HepG2 (cell line): ENCODE data around the gene ZNRD2. TPM values are rescaled to one million over a fixed set of nuclear protein-coding genes. Genes with fewer than 3 reads are reported as not detected.

Source experiments
- ATF4 ChIP-seq, 2 experiments: fragments of 450-650 bp in 1 of 2; sonication (generic) in 1 of 2; formaldehyde crosslinking; IDR thresholded peaks; 2 replicates each; pipeline versions ENCODE4 v1.5.0 to v1.8.0; 2020 to 2022; ENCODE audit warnings: mild to moderate bottlenecking in 1 of 2, missing genetic modification reagents in 1 of 2
- BORCS8-MEF2B ChIP-seq: sonication (generic); formaldehyde crosslinking; IDR thresholded peaks from 2 replicates; pipeline ENCODE4 v1.8.0; 2022; ENCODE audit warnings: mild to moderate bottlenecking, missing genetic modification reagents
- CREM ChIP-seq, 2 experiments: sonication (generic) in 1 of 2; formaldehyde crosslinking in 1 of 2; IDR thresholded peaks; 2 replicates each; pipeline versions ENCODE4 v1.4.0 to v1.6.1; 2016 to 2020; ENCODE audit warnings: antibody characterized with exemption in 1 of 2, mild to moderate bottlenecking in 1 of 2, missing genetic modification reagents in 1 of 2
- FOXJ3 ChIP-seq: sonication (generic); formaldehyde crosslinking; IDR thresholded peaks from 2 replicates; pipeline ENCODE4 v1.4.0; 2020; ENCODE audit warnings: missing genetic modification reagents, mild to moderate bottlenecking, borderline replicate concordance
- HNRNPUL1 ChIP-seq: fragments of 200-400 bp; formaldehyde crosslinking; IDR thresholded peaks from 2 replicates; pipeline ENCODE4 v1.6.1; 2017; ENCODE audit warnings: low read depth, mild to moderate bottlenecking, low read length, moderate library complexity
- IKZF4 ChIP-seq: sonication (generic); formaldehyde crosslinking; IDR thresholded peaks from 2 replicates; pipeline ENCODE4 v1.5.1; 2020; ENCODE audit warnings: borderline replicate concordance, mild to moderate bottlenecking, low read depth, missing genetic modification reagents; ENCODE audit errors: not compliant biosample characterization
- KAT2B ChIP-seq: fragments of 150-350 bp; IDR thresholded peaks from 2 replicates; pipeline ENCODE4 v1.6.1; 2014; ENCODE audit warnings: low read depth, low read length, borderline replicate concordance
- LCORL ChIP-seq, 2 experiments: fragments of 450-650 bp in 1 of 2; sonication (generic) in 1 of 2; formaldehyde crosslinking in 1 of 2; IDR thresholded peaks; 2 replicates each; pipeline versions ENCODE4 v1.5.0 to v1.6.1; 2017 to 2020; ENCODE audit warnings: antibody characterized with exemption in 1 of 2, missing genetic modification reagents in 1 of 2
- MTF2 ChIP-seq: sonication (generic); formaldehyde crosslinking; IDR thresholded peaks from 2 replicates; pipeline ENCODE4 v1.5.0; 2020; ENCODE audit warnings: missing genetic modification reagents, borderline replicate concordance
- MXD1 ChIP-seq: sonication (generic); formaldehyde crosslinking; IDR thresholded peaks from 2 replicates; pipeline ENCODE4 v1.4.0; 2020; ENCODE audit warnings: mild to moderate bottlenecking, missing genetic modification reagents
- PCBP2 ChIP-seq: fragments of 200-400 bp; formaldehyde crosslinking; optimal IDR thresholded peaks from 2 replicates; pipeline ENCODE3; 2018; ENCODE audit warnings: low read length, low read depth; ENCODE audit not compliant: poor library complexity, severe bottlenecking
- REPIN1 ChIP-seq: sonication (generic); formaldehyde crosslinking; IDR thresholded peaks from 2 replicates; pipeline ENCODE4 v1.8.0; 2022; ENCODE audit warnings: missing genetic modification reagents, low read depth, mild to moderate bottlenecking, borderline replicate concordance
- RFX5 ChIP-seq: IDR thresholded peaks from 2 replicates; pipeline ENCODE4 v1.6.1; 2011; ENCODE audit warnings: low read depth, low read length, improper control_type of control experiment
- SNAI1 ChIP-seq: sonication (generic); formaldehyde crosslinking; IDR thresholded peaks from 2 replicates; pipeline ENCODE4 v1.5.0; 2020; ENCODE audit warnings: mild to moderate bottlenecking, missing genetic modification reagents, borderline replicate concordance
- SYNCRIP ChIP-seq: fragments of 200-400 bp; formaldehyde crosslinking; IDR thresholded peaks from 2 replicates; pipeline ENCODE4 v1.6.1; 2018; ENCODE audit warnings: mild to moderate bottlenecking, low read depth, low read length; ENCODE audit not compliant: insufficient read depth
- TFDP2 ChIP-seq: sonication (generic); formaldehyde crosslinking; IDR thresholded peaks from 2 replicates; pipeline ENCODE4 v1.4.0; 2020; ENCODE audit warnings: missing genetic modification reagents
- ZBTB43 ChIP-seq: sonication (generic); formaldehyde crosslinking; conservative IDR thresholded peaks from 2 replicates; pipeline ENCODE4 v1.4.0; 2020; ENCODE audit warnings: missing genetic modification reagents
- ZFYVE20 ChIP-seq: sonication (generic); formaldehyde crosslinking; IDR thresholded peaks from 2 replicates; pipeline ENCODE4 v1.8.0; 2023; ENCODE audit warnings: low read depth, mild to moderate bottlenecking, moderate library complexity, missing genetic modification reagents, borderline replicate concordance
- ZNF138 ChIP-seq: sonication (generic); formaldehyde crosslinking; IDR thresholded peaks from 2 replicates; pipeline ENCODE4 v1.5.0; 2020; ENCODE audit warnings: mild to moderate bottlenecking, low read depth, missing genetic modification reagents
- ZNF225 ChIP-seq: sonication (generic); formaldehyde crosslinking; IDR thresholded peaks from 2 replicates; pipeline ENCODE4 v1.4.0; 2020; ENCODE audit warnings: mild to moderate bottlenecking, missing genetic modification reagents
- ZNF264 ChIP-seq: sonication (generic); formaldehyde crosslinking; IDR thresholded peaks from 2 replicates; pipeline ENCODE4 v1.4.0; 2020; ENCODE audit warnings: missing genetic modification reagents
- ZNF615 ChIP-seq: sonication (generic); formaldehyde crosslinking; IDR thresholded peaks from 2 replicates; pipeline ENCODE4 v1.5.0; 2020; ENCODE audit warnings: mild to moderate bottlenecking, missing genetic modification reagents, borderline replicate concordance
- ZNF616 ChIP-seq: sonication (generic); formaldehyde crosslinking; IDR thresholded peaks from 2 replicates; pipeline ENCODE4 v1.5.0; 2020; ENCODE audit warnings: low read depth, mild to moderate bottlenecking, missing genetic modification reagents
- ZNF629 ChIP-seq: sonication (generic); formaldehyde crosslinking; conservative IDR thresholded peaks from 2 replicates; pipeline ENCODE4 v1.5.0; 2020; ENCODE audit warnings: missing genetic modification reagents
- ZSCAN9 ChIP-seq: IDR thresholded peaks from 2 replicates; pipeline ENCODE4 v1.6.1; 2016; ENCODE audit warnings: borderline replicate concordance
- polyA plus RNA-seq, 8 experiments: library from polyadenylated mRNA; depleted of rRNA in 3 of 8; stranded (reverse) in 7 of 8; unstranded in 1 of 8; fragments of >200 nt; fragmentation: Illumina TruSeq in 4 of 8; extraction: Trizol in 4 of 8; gene quantifications; 2 replicates each; pipeline versions ENCODE4 v1.2.1 to v1.2.3, GENCODE V29; 2011 to 2016; ENCODE audit warnings: low read depth in 4 of 8, missing spikeins in 1 of 8, mixed read lengths in 1 of 8; ENCODE audit not compliant: insufficient read depth in 1 of 8
- total RNA-seq, 5 experiments: library from RNA; depleted of rRNA; stranded (reverse); fragments of >200 nt; fragmentation: Illumina TruSeq; extraction: Trizol; gene quantifications; 2 replicates each; pipeline ENCODE4 v1.2.3, GENCODE V29; 2016; ENCODE audit warnings: low read depth in 1 of 5

Gene ZNRD2
- total and polyA plus RNA-seq, 2 of the 13 experiments (the other 11 are each of a cell fraction or from before 2014, with no cell fraction given) = 29.2 to 34.0 TPM

GRCh38 chr11:65524741-65525545, 45.3 kb upstream of the ZNRD2 start, which contains the start of gene SCYL1 (continued):
- no peak for TF ChIP-seq ZBTB43 (CRISPR knock-in tag)
- TF ChIP-seq ZNF225 (CRISPR knock-in tag) = no peak
- no peak for TF ChIP-seq ZNF616
- TF ChIP-seq RFX5 = no peak
- 0 out of 2 replicates have a peak, but pooled peaks have one; percentile 20 for TF ChIP-seq TFDP2
- peak; percentile 61; the same call in 1 of the 2 replicates for TF ChIP-seq REPIN1
- peak; percentile 77; the same call in 1 of the 2 replicates for TF ChIP-seq BORCS8-MEF2B (CRISPR knock-in tag)
- TF ChIP-seq LCORL (IDR thresholded peaks at IDR 0.05) = no peak
- TF ChIP-seq LCORL (CRISPR knock-in tag; IDR thresholded peaks at IDR 0.05) = no peak; the same call in 1 of the 2 replicates
- no peak for TF ChIP-seq SYNCRIP
- peak; percentile 36 for TF ChIP-seq IKZF4 (CRISPR knock-in tag)
- TF ChIP-seq CREM (IDR thresholded peaks at IDR 0.05) = no peak
- no peak for TF ChIP-seq CREM (CRISPR knock-in tag; IDR thresholded peaks at IDR 0.05)
- TF ChIP-seq FOXJ3 (CRISPR knock-in tag) = no peak
- TF ChIP-seq MXD1 (CRISPR knock-in tag) = peak; percentile 53
- TF ChIP-seq ZNF264 (CRISPR knock-in tag) = no peak
- TF ChIP-seq ZNF138 = peak; percentile 39; the same call in 1 of the 2 replicates
- no peak for TF ChIP-seq SNAI1
- TF ChIP-seq ATF4 (CRISPR knock-in tag; IDR thresholded peaks at IDR 0.05) = no peak
- no peak for TF ChIP-seq HNRNPUL1
- TF ChIP-seq ZSCAN9 (CRISPR knock-in tag) = no peak
- TF ChIP-seq ZNF615 = no peak
- no peak for TF ChIP-seq KAT2B
- no peak for TF ChIP-seq PCBP2
- no peak for TF ChIP-seq ZNF629
- 0 out of 2 replicates have a peak, but pooled peaks have one; percentile 63 for TF ChIP-seq MTF2
- peak; percentile 76; the same call in 1 of the 2 replicates for TF ChIP-seq ZFYVE20 (CRISPR knock-in tag)
